Activated naive CD4-positive, alpha-beta T cell treated with anti-CD3 and anti-CD28 coated beads, Interleukin-2, amount 10 ng/mL, durations not matched to agents 7 days and 5 days (primary cell): ENCODE data around the gene SLC5A12.
A peak's percentile ranks its signal among the peaks of the same experiment; 100 is the strongest.
"Not testable (repeated sequence)": the region's sequence is repeated elsewhere in the genome, so short reads cannot be mapped to it uniquely, and the experiment has no call there.

ENCODE experiments used
- CTCF ChIA-PET: fragments of 350-600 bp; sonication (Branson Sonifier 250); formaldehyde crosslinking; loops from one replicate; lab custom pipeline; 2021; ENCODE audit warnings: antibody characterized with exemption; lab: Charles Lee
- DNase-seq: peaks from one replicate; pipeline ENCODE4 v3.0.0-alpha.2; 2020
- H3K27ac Mint-ChIP-seq: one replicate; pipeline ENCODE4 v1.8.0; 2021; ENCODE audit warnings: mild to moderate bottlenecking, moderate library complexity, mixed read lengths
- H3K27me3 Mint-ChIP-seq: one replicate; pipeline ENCODE4 v1.8.0; 2021; ENCODE audit warnings: mild to moderate bottlenecking, mixed read lengths
- H3K36me3 Mint-ChIP-seq: one replicate; pipeline ENCODE4 v1.8.0; 2021; ENCODE audit warnings: mixed read lengths
- H3K4me1 Mint-ChIP-seq: one replicate; pipeline ENCODE4 v1.8.0; 2021; ENCODE audit warnings: mixed read lengths
- H3K4me3 Mint-ChIP-seq: one replicate; pipeline ENCODE4 v1.8.0; 2021; ENCODE audit warnings: mild to moderate bottlenecking, moderate library complexity, mixed read lengths
- H3K9me3 Mint-ChIP-seq: one replicate; pipeline ENCODE4 v1.8.0; 2021; ENCODE audit warnings: mixed read lengths

SLC5A12 gene

DNA sequence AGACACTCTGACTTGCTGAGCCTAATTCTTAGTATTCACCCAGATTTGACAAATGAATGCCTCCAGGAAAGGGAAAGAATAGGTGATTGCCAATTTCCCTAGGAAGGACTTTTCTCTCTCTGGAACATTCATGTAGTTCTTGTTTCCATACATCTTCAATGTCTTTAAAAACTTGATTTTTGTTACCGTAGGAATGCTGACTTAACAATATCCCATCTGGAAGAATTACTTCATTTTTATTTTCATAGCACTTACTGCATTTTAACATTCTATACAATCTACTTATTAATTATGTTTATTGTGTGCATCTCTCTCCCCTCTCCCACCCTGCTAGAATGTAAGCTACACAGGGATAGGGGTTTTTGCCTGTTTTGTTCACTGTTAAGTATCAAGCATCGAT is 66.6 kb downstream of the SLC5A12 start:
- peaks cover 3% of the 10 kb centered on the region for H3K9me3 Mint-ChIP-seq
- no peaks in the 10 kb centered on the region for H3K4me1 Mint-ChIP-seq
- H3K36me3 Mint-ChIP-seq = no peaks in the 10 kb centered on the region
- no peak overlapping the region for H3K27ac Mint-ChIP-seq
- H3K27me3 Mint-ChIP-seq = no peaks in the 10 kb centered on the region
- H3K4me3 Mint-ChIP-seq = no peak overlapping the region
- no peak for DNase-seq
- CTCF ChIA-PET = no interaction called here

DNA sequence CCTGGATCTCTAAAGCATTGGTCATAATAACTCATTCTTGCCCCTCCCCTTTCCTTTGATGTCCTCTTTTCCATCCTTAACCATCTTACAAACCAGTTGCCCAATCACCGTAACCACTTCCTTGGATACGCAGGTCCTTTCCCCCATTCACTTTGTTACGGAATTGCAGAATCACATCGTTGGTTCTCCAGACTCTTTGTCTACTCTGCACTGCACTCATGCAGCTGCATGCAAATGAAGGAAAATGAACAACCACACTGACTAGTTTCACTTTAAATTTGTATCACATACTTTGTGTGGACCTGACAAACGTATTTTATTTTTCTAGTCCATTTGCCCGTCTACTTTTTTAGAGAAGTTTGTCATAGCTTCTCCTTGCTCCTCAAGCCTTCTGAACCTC is 69.9 kb downstream of the SLC5A12 start:
- Mint-ChIP-seq H3K27me3 (no peaks in the 10 kb centered on the region), H3K4me3 (no peak overlapping the region), H3K36me3 (no peaks in the 10 kb centered on the region), H3K4me1 (no peaks in the 10 kb centered on the region), H3K9me3 (no peaks in the 10 kb centered on the region), H3K27ac (no peak overlapping the region)
- DNase-seq = no peak
- CTCF ChIA-PET = no interaction called here

DNA sequence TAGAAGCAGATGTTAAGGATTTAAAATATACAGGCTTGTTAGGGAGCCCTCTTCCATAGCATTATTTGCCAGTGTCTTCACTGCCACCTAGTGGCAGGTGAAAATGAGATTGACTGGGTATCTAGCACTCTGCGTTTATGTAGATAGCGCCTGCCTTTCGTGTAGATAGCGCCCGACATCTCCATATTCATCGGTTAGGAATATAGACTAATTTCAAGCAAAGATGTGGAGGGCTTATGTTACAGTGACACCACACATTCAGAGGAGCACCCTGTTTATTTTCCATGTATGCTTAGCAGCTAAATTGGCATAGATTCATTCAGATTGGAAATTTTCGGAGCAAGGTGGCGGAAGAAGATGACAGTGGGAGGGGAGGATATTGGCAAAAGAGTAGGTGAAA is 72.0 kb downstream of the SLC5A12 start:
- no peaks in the 10 kb centered on the region for H3K36me3 Mint-ChIP-seq
- CTCF ChIA-PET = no interaction called here
- H3K27ac Mint-ChIP-seq = no peak overlapping the region
- no peak overlapping the region for H3K4me3 Mint-ChIP-seq
- DNase-seq = peak; percentile 41
- H3K4me1 Mint-ChIP-seq = no peaks in the 10 kb centered on the region
- no peaks in the 10 kb centered on the region for H3K27me3 Mint-ChIP-seq
- no peaks in the 10 kb centered on the region for H3K9me3 Mint-ChIP-seq

DNA sequence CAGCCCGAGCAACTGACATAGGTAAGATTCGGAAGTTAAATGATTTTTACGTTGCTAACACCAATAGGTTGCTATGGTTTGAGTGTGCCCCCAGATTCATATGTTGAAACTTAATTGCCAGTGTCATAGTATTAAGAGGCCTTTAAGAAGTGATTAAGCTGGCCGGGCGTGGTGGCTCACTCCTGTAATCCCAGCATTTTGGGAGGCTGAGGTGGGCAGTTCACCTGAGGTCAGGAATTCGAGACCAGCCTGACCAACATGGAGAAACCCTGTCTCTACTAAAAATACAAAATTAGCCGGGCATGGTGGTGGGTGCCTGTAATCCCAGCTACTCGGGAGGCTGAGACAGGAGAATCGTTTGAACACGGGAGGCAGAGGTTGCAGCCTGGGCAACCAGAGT is 78.5 kb downstream of the SLC5A12 start:
- H3K27ac Mint-ChIP-seq, H3K4me1 Mint-ChIP-seq, CTCF ChIA-PET, H3K27me3 Mint-ChIP-seq, H3K36me3 Mint-ChIP-seq, H3K4me3 Mint-ChIP-seq, DNase-seq, H3K9me3 Mint-ChIP-seq: not testable (repeated sequence)

DNA sequence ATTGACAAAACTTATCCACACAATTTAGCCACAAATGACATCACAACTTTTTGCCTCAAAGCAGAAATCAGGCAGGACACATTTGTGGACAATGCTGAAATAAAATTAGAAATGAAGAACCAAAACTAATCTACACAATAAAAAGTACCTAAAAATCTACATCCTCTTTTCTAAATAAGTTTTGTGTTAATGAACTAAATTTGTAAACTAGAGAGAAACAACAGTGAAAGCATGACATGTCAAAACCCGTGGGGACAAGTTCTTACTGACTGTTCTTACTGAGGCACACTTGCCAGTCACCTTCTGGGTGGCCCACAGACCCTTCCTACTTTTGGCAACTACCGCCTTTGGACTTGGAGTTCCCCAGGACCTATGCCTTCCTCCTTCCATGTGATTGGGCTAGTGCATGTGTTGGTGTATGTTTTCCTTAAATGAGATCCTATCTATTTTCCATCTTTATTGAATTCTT is 89.1 kb downstream of the SLC5A12 start:
- Mint-ChIP-seq H3K4me1 (no peaks in the 10 kb centered on the region), H3K36me3 (no peaks in the 10 kb centered on the region), H3K27ac (no peak overlapping the region), H3K4me3 (no peak overlapping the region), H3K27me3 (no peaks in the 10 kb centered on the region), H3K9me3 (peaks cover 2% of the 10 kb centered on the region)
- DNase-seq = no peak
- CTCF ChIA-PET = no interaction called here

DNA sequence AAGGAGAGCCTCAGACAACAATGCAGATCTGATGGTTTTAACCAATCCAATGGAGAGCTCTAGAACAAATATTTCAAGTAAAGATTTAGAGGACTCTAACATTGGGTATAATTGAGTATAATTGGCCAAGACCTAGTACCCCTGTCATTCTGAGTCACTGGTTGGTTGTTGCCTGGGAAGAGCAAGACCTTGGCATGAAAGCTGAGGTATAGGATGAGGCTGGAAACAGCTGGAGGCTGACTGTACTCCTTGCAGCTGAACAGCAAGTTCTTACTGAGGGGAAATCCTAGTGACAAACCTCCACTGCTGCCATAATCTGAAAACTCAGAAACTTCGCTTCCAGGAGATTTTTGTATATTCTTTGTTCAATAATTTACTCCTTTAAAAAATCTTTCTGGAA is 95.5 kb downstream of the SLC5A12 start:
- H3K27ac Mint-ChIP-seq = no peak overlapping the region
- H3K4me3 Mint-ChIP-seq = no peak overlapping the region
- CTCF ChIA-PET = interaction anchor here (0.6 kb wide), 1 partner anchor 1221 kb away, joined by 3 read pairs; no protein-coding TSS in a partner anchor
- no peaks in the 10 kb centered on the region for H3K27me3 Mint-ChIP-seq
- H3K4me1 Mint-ChIP-seq = no peaks in the 10 kb centered on the region
- no peaks in the 10 kb centered on the region for H3K36me3 Mint-ChIP-seq
- no peak for DNase-seq
- peaks cover 5% of the 10 kb centered on the region for H3K9me3 Mint-ChIP-seq

DNA sequence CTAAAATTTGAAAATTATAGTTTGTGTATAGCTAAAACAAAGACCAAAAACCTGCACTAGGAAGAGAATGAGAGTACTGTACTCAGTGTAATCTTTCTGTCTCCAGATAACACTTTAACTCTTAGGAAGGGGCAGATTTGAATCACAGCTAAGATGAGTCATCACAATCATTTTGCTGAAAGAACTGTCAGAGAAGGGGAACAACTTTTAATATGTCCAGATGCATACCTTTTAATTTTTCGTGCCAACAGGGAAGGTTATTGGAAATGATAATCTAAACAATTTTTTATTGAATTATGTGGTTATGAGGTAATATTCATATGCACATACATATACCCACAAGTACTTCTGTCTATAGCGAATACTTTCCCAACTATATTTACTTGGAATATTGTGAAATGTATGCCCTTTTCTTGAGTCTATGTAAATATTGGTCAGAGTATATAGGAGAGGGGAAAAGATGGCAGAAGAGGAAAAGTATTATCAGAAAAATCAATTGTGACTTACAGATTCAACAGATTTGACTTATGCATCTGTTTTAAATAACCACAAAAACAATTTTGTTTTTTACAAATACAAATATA is 98.7 kb downstream of the SLC5A12 start:
- no peaks in the 10 kb centered on the region for H3K27me3 Mint-ChIP-seq
- CTCF ChIA-PET = no interaction called here
- H3K4me3 Mint-ChIP-seq = no peak overlapping the region
- H3K27ac Mint-ChIP-seq = no peak overlapping the region
- peaks cover 5% of the 10 kb centered on the region for H3K9me3 Mint-ChIP-seq
- no peaks in the 10 kb centered on the region for H3K4me1 Mint-ChIP-seq
- DNase-seq = no peak
- no peaks in the 10 kb centered on the region for H3K36me3 Mint-ChIP-seq

DNA sequence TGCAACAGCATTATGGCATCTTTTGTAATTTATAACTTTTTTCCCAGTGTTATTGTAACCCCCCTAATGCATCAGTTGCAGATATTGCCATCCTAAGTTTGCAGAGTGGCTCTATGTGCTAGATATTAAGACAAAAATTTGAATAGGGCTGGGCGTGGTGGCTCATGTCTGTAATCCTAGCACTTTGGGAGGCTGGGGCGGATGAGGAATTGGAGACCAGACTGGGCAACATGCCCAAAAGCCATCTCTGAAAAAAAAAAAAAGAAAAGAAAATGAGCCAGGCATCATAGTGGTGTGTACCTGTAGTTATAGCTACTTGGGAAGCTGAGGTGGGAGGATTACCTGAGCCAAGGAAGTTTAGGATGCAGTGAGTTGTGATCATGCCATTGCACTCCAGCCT is 99.7 kb downstream of the SLC5A12 start:
- no peak for DNase-seq
- CTCF ChIA-PET = no interaction called here
- no peak overlapping the region for H3K27ac Mint-ChIP-seq
- no peak overlapping the region for H3K4me3 Mint-ChIP-seq
- H3K36me3 Mint-ChIP-seq = no peaks in the 10 kb centered on the region
- H3K4me1 Mint-ChIP-seq = no peaks in the 10 kb centered on the region
- H3K27me3 Mint-ChIP-seq = no peaks in the 10 kb centered on the region
- H3K9me3 Mint-ChIP-seq = peaks cover 5% of the 10 kb centered on the region

DNA sequence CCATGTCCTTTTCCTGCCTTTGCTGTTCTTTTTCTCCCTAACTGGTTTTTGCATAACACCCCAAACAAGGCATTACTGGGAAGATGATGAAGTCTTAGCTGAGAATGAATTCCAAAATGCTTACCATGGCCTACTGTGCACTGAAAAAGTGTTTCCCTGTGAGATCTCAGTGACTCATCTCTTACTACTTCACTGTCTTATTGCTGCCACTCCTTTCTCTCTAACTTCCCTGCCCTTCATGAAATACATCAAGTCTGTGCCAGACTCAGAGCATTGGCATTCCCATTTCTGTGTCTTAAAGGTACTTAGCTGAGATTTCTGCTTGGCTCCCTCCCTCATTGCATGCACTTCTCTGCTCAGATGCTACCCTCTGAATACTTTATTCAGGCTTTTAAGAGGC is 100.7 kb downstream of the SLC5A12 start:
- Mint-ChIP-seq H3K4me1 (no peaks in the 10 kb centered on the region), H3K27ac (no peak overlapping the region), H3K36me3 (no peaks in the 10 kb centered on the region), H3K4me3 (no peak overlapping the region), H3K27me3 (no peaks in the 10 kb centered on the region), H3K9me3 (peaks cover 7% of the 10 kb centered on the region)
- no peak for DNase-seq
- CTCF ChIA-PET = no interaction called here

DNA sequence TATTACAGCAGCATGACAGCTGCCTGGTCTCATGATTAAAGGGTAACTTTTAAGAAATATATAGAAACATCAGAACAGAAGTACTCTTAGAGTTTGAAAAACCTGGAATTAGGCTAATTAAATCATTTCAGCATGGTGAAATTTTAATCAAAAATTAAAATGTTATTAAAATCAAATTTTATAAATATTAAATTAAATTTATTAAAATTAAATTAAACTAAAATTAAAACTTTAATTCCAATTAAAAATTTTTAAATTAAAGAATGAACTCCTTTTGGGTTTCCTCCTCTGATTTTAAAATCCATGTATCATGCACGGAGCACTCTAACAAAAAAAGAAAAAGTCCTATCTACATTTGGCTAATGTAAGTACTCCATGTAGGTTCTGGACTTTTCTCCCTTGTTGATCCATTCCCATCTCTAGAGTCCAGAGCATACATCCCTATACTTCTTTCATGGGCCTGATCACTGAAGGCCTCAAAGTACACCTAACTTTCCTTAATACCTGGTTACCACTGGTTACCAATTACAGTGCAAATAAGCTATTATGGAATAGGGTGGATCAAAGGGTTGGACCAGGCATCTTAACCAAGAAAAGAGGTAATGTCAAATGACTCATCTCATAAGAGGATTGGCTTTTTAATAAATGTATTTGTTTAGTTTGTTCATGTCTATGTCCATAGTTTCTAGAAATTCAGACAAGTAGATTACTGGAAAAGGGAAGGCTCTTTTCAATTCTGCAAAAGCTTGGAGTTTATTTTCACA is 101.4 kb downstream of the SLC5A12 start:
- Mint-ChIP-seq H3K36me3 (no peaks in the 10 kb centered on the region), H3K4me3 (no peak overlapping the region), H3K9me3 (peaks cover 7% of the 10 kb centered on the region), H3K27ac (no peak overlapping the region), H3K27me3 (no peaks in the 10 kb centered on the region), H3K4me1 (no peaks in the 10 kb centered on the region)
- CTCF ChIA-PET = no interaction called here
- DNase-seq = no peak

DNA sequence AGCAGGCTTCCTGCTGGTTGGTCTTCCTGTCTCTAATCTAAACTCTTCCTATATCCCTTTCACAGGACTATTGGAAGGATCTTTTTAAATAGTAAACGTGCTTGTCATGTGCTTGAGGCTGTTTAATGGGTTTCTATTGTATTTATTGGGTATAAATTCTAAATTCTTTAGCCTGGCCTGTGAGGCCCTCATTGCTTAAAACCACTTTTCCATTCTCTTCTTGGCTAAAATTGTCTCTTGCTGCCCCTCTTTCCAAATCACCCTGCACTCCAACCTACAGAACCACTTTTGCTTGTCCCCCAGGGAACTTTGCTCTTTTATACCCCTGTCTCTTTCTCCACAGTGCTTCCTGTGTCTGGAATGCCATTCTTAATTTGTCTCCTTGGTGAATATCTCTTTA is 103.4 kb downstream of the SLC5A12 start:
- CTCF ChIA-PET = no interaction called here
- Mint-ChIP-seq H3K4me1 (no peaks in the 10 kb centered on the region), H3K4me3 (no peak overlapping the region), H3K36me3 (no peaks in the 10 kb centered on the region), H3K27me3 (no peaks in the 10 kb centered on the region), H3K9me3 (peaks cover 6% of the 10 kb centered on the region), H3K27ac (no peak overlapping the region)
- DNase-seq = no peak
